ENCODE measurements around the gene DLG2.

- TF ChIP-seq CTCF (IDR thresholded peaks at IDR 0.05) (no peak), POLR2A (IDR thresholded peaks at IDR 0.05) (no peak), EP300 (IDR thresholded peaks at IDR 0.05) (no peak)
Observed at GRCh38 chr11:83564870-83565269, 2062.3 kb downstream of the DLG2 start.

Measured in tibial nerve (tissue), 4 donors.